ENCODE measurements around the gene IFT57.

IFT57 gene

GRCh38 chr3:108122276-108122675 is 99.9 kb downstream of the IFT57 start:
- DNase-seq (ENCODE audit: insufficient read length) (no peak), FAIRE-seq (no peak)
- no peak for TF ChIP-seq POLR2AphosphoS5 (IDR thresholded peaks at IDR 0.05; ENCODE audit: low read depth, low read length)
- no peak for TF ChIP-seq POLR2A (IDR thresholded peaks at IDR 0.05; ENCODE audit: low read depth, low read length)
- TF ChIP-seq TAF1 (IDR thresholded peaks at IDR 0.05; ENCODE audit: borderline replicate concordance, low read depth, low read length), result no peak

GRCh38 chr3:108119398-108120104 is 102.7 kb downstream of the IFT57 start:
- FAIRE-seq (peak; percentile 21), DNase-seq (ENCODE audit: insufficient read length) (no peak)
- TF ChIP-seq POLR2AphosphoS5 (IDR thresholded peaks at IDR 0.05; ENCODE audit: low read depth, low read length) (no peak), TAF1 (IDR thresholded peaks at IDR 0.05; ENCODE audit: borderline replicate concordance, low read depth, low read length) (no peak), POLR2A (IDR thresholded peaks at IDR 0.05; ENCODE audit: low read depth, low read length) (no peak)

GRCh38 chr3:108118038-108118768 is 104.0 kb downstream of the IFT57 start:
- DNase-seq (ENCODE audit: insufficient read length) (no peak), FAIRE-seq (peak; percentile 54)
- no peak for TF ChIP-seq POLR2AphosphoS5 (IDR thresholded peaks at IDR 0.05; ENCODE audit: low read depth, low read length)
- TF ChIP-seq TAF1 (IDR thresholded peaks at IDR 0.05; ENCODE audit: borderline replicate concordance, low read depth, low read length), result no peak
- TF ChIP-seq POLR2A (IDR thresholded peaks at IDR 0.05; ENCODE audit: low read depth, low read length), result no peak

- TF ChIP-seq POLR2A (IDR thresholded peaks at IDR 0.05; ENCODE audit: low read depth, low read length) (no peak), POLR2AphosphoS5 (IDR thresholded peaks at IDR 0.05; ENCODE audit: low read depth, low read length) (no peak), TAF1 (IDR thresholded peaks at IDR 0.05; ENCODE audit: borderline replicate concordance, low read depth, low read length) (no peak)
- FAIRE-seq (peak; percentile 85), DNase-seq (ENCODE audit: insufficient read length) (no peak)
Measured at GRCh38 chr3:108117241-108117775, 104.9 kb downstream of the IFT57 start.

GRCh38 chr3:108114423-108115065 is 107.7 kb downstream of the IFT57 start:
- TF ChIP-seq TAF1 (IDR thresholded peaks at IDR 0.05; ENCODE audit: borderline replicate concordance, low read depth, low read length) (no peak), POLR2AphosphoS5 (IDR thresholded peaks at IDR 0.05; ENCODE audit: low read depth, low read length) (no peak), POLR2A (IDR thresholded peaks at IDR 0.05; ENCODE audit: low read depth, low read length) (no peak)
- DNase-seq (ENCODE audit: insufficient read length) (no peak), FAIRE-seq (no peak)

GRCh38 chr3:108113975-108114374 is 108.2 kb downstream of the IFT57 start:
- FAIRE-seq (no peak), DNase-seq (ENCODE audit: insufficient read length) (no peak)
- no peak for TF ChIP-seq POLR2AphosphoS5 (IDR thresholded peaks at IDR 0.05; ENCODE audit: low read depth, low read length)
- TF ChIP-seq TAF1 (IDR thresholded peaks at IDR 0.05; ENCODE audit: borderline replicate concordance, low read depth, low read length), result no peak
- no peak for TF ChIP-seq POLR2A (IDR thresholded peaks at IDR 0.05; ENCODE audit: low read depth, low read length)

- DNase-seq (ENCODE audit: insufficient read length) (no peak), FAIRE-seq (no peak)
- TF ChIP-seq POLR2AphosphoS5 (IDR thresholded peaks at IDR 0.05; ENCODE audit: low read depth, low read length) (no peak), TAF1 (IDR thresholded peaks at IDR 0.05; ENCODE audit: borderline replicate concordance, low read depth, low read length) (no peak), POLR2A (IDR thresholded peaks at IDR 0.05; ENCODE audit: low read depth, low read length) (no peak)
Measured at GRCh38 chr3:108110934-108111333, 111.3 kb downstream of the IFT57 start.

All from GM12892 (cell line).